ENCODE results near the gene NAGLU. TPM values are rescaled to one million over a fixed set of nuclear protein-coding genes. Genes with fewer than 3 reads are reported as not detected.
A peak's percentile ranks its signal among the peaks of the same experiment; 100 is the strongest.

The NAGLU gene
- total and polyA plus RNA-seq, 2 of the 13 experiments (the other 11 are each of a cell fraction or from before 2014, with no cell fraction given) = 28.2 to 40.1 TPM

- TF ChIP-seq TBL1XR1 (IDR thresholded peaks at IDR 0.05; ENCODE audit: borderline replicate concordance, low read length, partially characterized antibody) = no peak
- TF ChIP-seq HNRNPH1 (optimal IDR thresholded peaks at IDR 0.05; ENCODE audit: low read depth, low read length) = no peak
- 0 out of 2 replicates have a peak, but pooled peaks have one; percentile 32 for TF ChIP-seq NR0B2 (CRISPR knock-in tag; IDR thresholded peaks at IDR 0.05)
- no peak for TF ChIP-seq NFAT5 (CRISPR knock-in tag; IDR thresholded peaks at IDR 0.05)
- TF ChIP-seq CEBPG (CRISPR knock-in tag; IDR thresholded peaks at IDR 0.05) = no peak
- TF ChIP-seq ZNF841 (CRISPR knock-in tag; IDR thresholded peaks at IDR 0.05; ENCODE audit: borderline replicate concordance) = no peak
- TF ChIP-seq ZNF687 (CRISPR knock-in tag; IDR thresholded peaks at IDR 0.05) = peak; percentile 69
- TF ChIP-seq NFIC (IDR thresholded peaks at IDR 0.05; ENCODE audit: low read length) = no peak
- no peak for TF ChIP-seq ZNF567 (CRISPR knock-in tag; IDR thresholded peaks at IDR 0.05; ENCODE audit: borderline replicate concordance)
- TF ChIP-seq RFX1 (IDR thresholded peaks at IDR 0.05) = no peak
- no peak for TF ChIP-seq GABPA (IDR thresholded peaks at IDR 0.05; ENCODE audit: low read depth, low read length)
- TF ChIP-seq GABPA (CRISPR knock-in tag; IDR thresholded peaks at IDR 0.05; ENCODE audit: low read depth) = no peak
- TF ChIP-seq ZNF251 (CRISPR knock-in tag; IDR thresholded peaks at IDR 0.05) = no peak
- TF ChIP-seq ZZZ3 (CRISPR knock-in tag; IDR thresholded peaks at IDR 0.05; ENCODE audit: borderline replicate concordance) = no peak
- no peak; the same call in 1 of the 2 replicates for TF ChIP-seq IRX3 (CRISPR knock-in tag; IDR thresholded peaks at IDR 0.05; ENCODE audit: borderline replicate concordance, low read depth)
- peak; percentile 7; the same call in 1 of the 2 replicates for TF ChIP-seq HOMEZ (CRISPR knock-in tag; IDR thresholded peaks at IDR 0.05; ENCODE audit: low read depth)
Measured at GRCh38 chr17:42531455-42532354, 4.3 kb upstream of the NAGLU start (continued).

Measured in HepG2 (cell line).